Measurements from ENCODE around the gene ELL. TPM values are rescaled to one million over a fixed set of nuclear protein-coding genes. Genes with fewer than 3 reads are reported as not detected.

ELL gene
- total RNA-seq, 2 donors from 2014 or later: 10.7 to 44.4 TPM

DNA sequence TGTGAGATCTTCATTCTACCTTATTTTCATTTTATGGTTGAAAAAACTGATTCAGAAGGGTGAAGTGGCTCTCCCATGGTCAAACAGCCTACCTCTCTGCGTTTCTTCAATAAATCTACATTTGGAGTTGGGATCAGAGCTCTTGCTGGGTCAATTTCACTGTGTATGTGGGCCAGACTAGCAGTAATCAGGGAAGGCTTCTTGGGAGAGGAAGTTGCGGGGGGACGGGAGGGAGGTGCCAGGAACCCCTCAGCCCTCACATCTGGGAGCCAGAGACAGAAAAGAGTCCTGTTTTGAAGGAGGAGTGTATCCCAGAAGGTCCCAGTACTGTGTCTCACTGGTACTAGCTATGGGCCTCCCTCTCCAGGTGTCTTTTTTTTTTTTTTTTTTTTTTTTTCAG is 36.7 kb upstream of the ELL start:
- Histone ChIP-seq H3K27ac (peak overlapping the region; percentile 87), H3K4me3 (peak overlapping the region; percentile 59 to 87), H3K9me3 (no peaks in the 10 kb centered on the region), H3K27me3 (replicated peaks; ENCODE audit: insufficient read depth) (no peaks in the 10 kb centered on the region), H3K4me1 (replicated peaks) (peaks cover 7% of the 10 kb centered on the region), H3K36me3 (no peaks in the 10 kb centered on the region)
- intact Hi-C loops (cut with DNase I): loop anchor here (5.0 kb wide), 1 partner anchor 36 kb away; the partner anchor contains the start of gene ELL
- TF ChIP-seq POLR2A (IDR thresholded peaks at IDR 0.05) (no peak), POLR2AphosphoS5 (IDR thresholded peaks at IDR 0.05) (no peak)
- TF ChIP-seq, protein P1, sequence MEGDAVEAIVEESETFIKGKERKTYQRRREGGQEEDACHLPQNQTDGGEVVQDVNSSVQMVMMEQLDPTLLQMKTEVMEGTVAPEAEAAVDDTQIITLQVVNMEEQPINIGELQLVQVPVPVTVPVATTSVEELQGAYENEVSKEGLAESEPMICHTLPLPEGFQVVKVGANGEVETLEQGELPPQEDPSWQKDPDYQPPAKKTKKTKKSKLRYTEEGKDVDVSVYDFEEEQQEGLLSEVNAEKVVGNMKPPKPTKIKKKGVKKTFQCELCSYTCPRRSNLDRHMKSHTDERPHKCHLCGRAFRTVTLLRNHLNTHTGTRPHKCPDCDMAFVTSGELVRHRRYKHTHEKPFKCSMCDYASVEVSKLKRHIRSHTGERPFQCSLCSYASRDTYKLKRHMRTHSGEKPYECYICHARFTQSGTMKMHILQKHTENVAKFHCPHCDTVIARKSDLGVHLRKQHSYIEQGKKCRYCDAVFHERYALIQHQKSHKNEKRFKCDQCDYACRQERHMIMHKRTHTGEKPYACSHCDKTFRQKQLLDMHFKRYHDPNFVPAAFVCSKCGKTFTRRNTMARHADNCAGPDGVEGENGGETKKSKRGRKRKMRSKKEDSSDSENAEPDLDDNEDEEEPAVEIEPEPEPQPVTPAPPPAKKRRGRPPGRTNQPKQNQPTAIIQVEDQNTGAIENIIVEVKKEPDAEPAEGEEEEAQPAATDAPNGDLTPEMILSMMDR (IDR thresholded peaks at IDR 0.05): no peak
- WGBS: 67% methylated on average over 3 of the region's 3 CpGs
- DNase-seq (ENCODE audit: low spot score): no peak

DNA sequence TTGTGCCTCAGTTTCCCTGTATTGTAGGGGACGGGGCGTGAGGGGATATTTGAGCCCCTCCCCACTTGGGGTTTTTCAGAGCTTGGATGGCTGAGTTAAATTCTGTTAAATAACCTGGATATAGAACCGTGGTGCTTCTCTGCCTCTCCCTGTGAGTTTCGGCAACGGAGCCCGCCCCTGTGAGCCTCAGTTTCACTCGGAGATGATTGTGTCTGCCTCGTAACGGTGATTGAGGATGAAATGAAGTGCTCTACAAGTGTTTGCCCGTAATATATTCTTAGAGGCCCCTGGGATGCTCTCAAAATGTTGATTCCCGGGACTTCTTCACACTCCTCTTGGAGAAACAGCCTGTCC is 36.3 kb upstream of the ELL start:
- Histone ChIP-seq H3K4me3 (peak overlapping the region; percentile 59 to 87), H3K36me3 (no peaks in the 10 kb centered on the region), H3K27ac (peak overlapping the region; percentile 87), H3K27me3 (replicated peaks; ENCODE audit: insufficient read depth) (no peaks in the 10 kb centered on the region), H3K9me3 (no peaks in the 10 kb centered on the region), H3K4me1 (replicated peaks) (peaks cover 7% of the 10 kb centered on the region)
- intact Hi-C loops (cut with DNase I): loop anchor here (5.0 kb wide), 1 partner anchor 36 kb away; the partner anchor contains the start of gene ELL
- WGBS: 4% methylated on average over 11 of the region's 11 CpGs
- DNase-seq (ENCODE audit: low spot score): no peak
- TF ChIP-seq, protein P1 (IDR thresholded peaks at IDR 0.05): no peak
- TF ChIP-seq POLR2A (IDR thresholded peaks at IDR 0.05) (no peak), POLR2AphosphoS5 (IDR thresholded peaks at IDR 0.05) (no peak)

DNA sequence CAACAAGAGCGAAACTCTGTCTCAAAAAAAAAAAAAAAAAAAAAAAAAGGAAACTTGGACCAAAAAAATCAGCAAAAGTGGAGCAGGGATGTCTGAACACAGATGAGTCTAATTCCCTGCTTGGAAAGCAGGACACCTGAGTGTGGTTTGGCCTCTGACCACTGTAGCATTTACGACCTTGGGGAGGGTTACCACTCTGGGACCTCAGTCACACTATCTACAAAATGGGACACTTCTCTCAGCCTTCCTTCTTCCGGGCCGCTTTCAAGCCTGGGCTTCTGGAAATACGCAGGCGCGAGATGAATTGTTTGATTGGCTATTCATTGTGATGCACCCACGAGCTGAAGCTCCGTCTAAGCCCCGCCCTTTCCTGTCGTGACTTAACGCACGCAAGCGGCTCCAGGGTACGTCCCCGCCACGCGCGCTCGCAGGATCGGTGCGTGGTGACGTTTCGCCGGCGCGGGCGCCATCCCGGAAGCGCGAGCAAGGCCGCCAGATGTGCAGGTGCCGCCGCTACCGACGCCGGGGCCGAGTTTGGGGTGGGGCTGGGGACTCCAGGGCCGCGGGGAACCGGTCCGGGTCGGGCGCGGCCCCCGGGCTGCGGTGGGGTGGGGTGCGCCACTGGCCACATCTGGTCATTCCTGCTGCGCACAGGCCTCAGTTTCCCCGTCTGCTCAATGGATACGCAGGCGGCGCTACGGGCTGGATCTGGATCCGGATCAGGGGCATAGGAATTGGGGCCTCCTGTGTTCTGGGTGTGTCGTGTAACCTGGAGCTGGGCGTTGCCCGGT is 35.7 kb upstream of the ELL start, which contains the start of gene KXD1:
Gene KXD1, plus strand, starts transcription at position 460 of the 791 bp plus-strand sequence. CDS start 4,187 bp downstream, outside the sequence.
- intact Hi-C loops (cut with DNase I): loop anchor here (5.0 kb wide), 1 partner anchor 35 kb away; the partner anchor contains the start of gene ELL
- Histone ChIP-seq H3K9me3 (no peaks in the 10 kb centered on the region), H3K36me3 (no peaks in the 10 kb centered on the region), H3K4me1 (replicated peaks) (peaks cover 7% of the 10 kb centered on the region), H3K4me3 (peak within 1 kb of the TSS; percentile 59 to 87), H3K27ac (peak within 1 kb of the TSS; percentile 87), H3K27me3 (replicated peaks; ENCODE audit: insufficient read depth) (no peaks in the 10 kb centered on the region)
- WGBS: 1% methylated on average over 47 of the region's 58 CpGs
- peak; percentile 96 for TF ChIP-seq POLR2AphosphoS5 (IDR thresholded peaks at IDR 0.05)
- TF ChIP-seq, protein P1 (IDR thresholded peaks at IDR 0.05): no peak
- TF ChIP-seq POLR2A (IDR thresholded peaks at IDR 0.05): peak; percentile 84
- DNase-seq (ENCODE audit: low spot score): peak; percentile 96

DNA sequence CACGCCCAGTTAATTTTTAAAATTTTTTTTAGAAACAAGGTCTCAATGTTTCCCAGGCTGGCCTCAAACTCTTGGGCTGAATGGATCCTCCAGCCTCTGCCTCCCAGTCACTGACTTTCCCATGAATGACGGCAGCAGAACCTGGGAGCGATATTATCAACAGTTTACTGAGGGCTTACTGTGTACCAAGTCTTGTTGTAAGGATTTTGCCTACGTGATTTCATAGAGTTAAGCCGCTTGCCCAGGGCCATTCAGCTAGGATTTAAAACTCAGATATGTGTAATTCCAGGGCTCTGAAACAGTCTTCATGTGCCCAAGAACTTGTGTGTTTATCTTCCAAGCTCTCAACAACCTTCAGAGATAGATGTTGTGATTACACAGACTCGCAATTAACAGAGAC is 29.8 kb upstream of the ELL start:
- H3K4me1 ChIP-seq (replicated peaks): no peaks in the 10 kb centered on the region
- no peak overlapping the region for H3K4me3 ChIP-seq
- H3K27ac ChIP-seq: no peak overlapping the region
- no peaks in the 10 kb centered on the region for H3K27me3 ChIP-seq (replicated peaks; ENCODE audit: insufficient read depth)
- intact Hi-C loops (cut with DNase I): no loop called here
- H3K9me3 ChIP-seq: no peaks in the 10 kb centered on the region
- no peak for DNase-seq (ENCODE audit: low spot score)
- H3K36me3 ChIP-seq: no peaks in the 10 kb centered on the region
- TF ChIP-seq, protein P1 (IDR thresholded peaks at IDR 0.05): no peak
- TF ChIP-seq POLR2A (IDR thresholded peaks at IDR 0.05) (no peak), POLR2AphosphoS5 (IDR thresholded peaks at IDR 0.05) (no peak)
- 49% methylated on average over 6 of the region's 6 CpGs for WGBS
